ENCODE results near the gene GRK2. TPM values are rescaled to one million over a fixed set of nuclear protein-coding genes. Genes with fewer than 3 reads are reported as not detected.
"Not testable (repeated sequence)": the region's sequence is repeated elsewhere in the genome, so short reads cannot be mapped to it uniquely, and the experiment has no call there.

GRK2 gene
- total RNA-seq, 1 experiment from 2014 or later: 56.3 TPM

- Histone ChIP-seq H3K9ac (ENCODE audit: extremely low read depth, insufficient read length, low read length) (no peak overlapping the region), H3K14ac (ENCODE audit: insufficient read depth, low read length) (no peak overlapping the region), H2BK5ac (ENCODE audit: insufficient read length, low read length) (no peak overlapping the region), H3K4me1 (ENCODE audit: insufficient read depth, low read length) (peaks cover under 1% of the 10 kb centered on the region; the same call in 1 of the 2 replicates), H4K5ac (ENCODE audit: insufficient read length, low read depth, low read length) (no peak overlapping the region), H3K9me3 (ENCODE audit: control insufficient read depth, low read depth, low read length) (no peaks in the 10 kb centered on the region), H4K20me1 (ENCODE audit: control insufficient read depth, insufficient read depth, insufficient read length) (no peaks in the 10 kb centered on the region), H3K79me2 (ENCODE audit: insufficient read depth, low read length) (no peaks in the 10 kb centered on the region), H3K56ac (ENCODE audit: insufficient read length, low read depth, low read length) (no peak overlapping the region), H2BK20ac (ENCODE audit: low read depth, low read length, poor library complexity, severe bottlenecking) (no peak overlapping the region), H3T11ph (ENCODE audit: low read length) (no peak overlapping the region), H4K91ac (ENCODE audit: insufficient read length, low read depth, low read length) (no peak overlapping the region), H4K8ac (replicated peaks; ENCODE audit: insufficient read length, low read depth, low read length) (no peak overlapping the region), H3K27ac (ENCODE audit: insufficient read length, low read depth, low read length) (no peak overlapping the region), H3K18ac (ENCODE audit: insufficient read length, low read depth, low read length) (no peak overlapping the region), H2BK15ac (ENCODE audit: low read depth, low read length) (no peak overlapping the region), H3K79me1 (ENCODE audit: insufficient read depth, low read depth, low read length, poor library complexity, severe bottlenecking) (no peaks in the 10 kb centered on the region), H3K27me3 (ENCODE audit: insufficient read depth, low read length) (no peaks in the 10 kb centered on the region), H3K23ac (ENCODE audit: insufficient read length, low read depth, low read length) (no peak overlapping the region), H2AK5ac (ENCODE audit: insufficient read length, low read length) (no peak overlapping the region), H2BK120ac (ENCODE audit: low read depth, low read length, poor library complexity, severe bottlenecking) (no peak overlapping the region), H2AFZ (ENCODE audit: low read length) (no peak overlapping the region), H3K4ac (ENCODE audit: low read depth, low read length) (no peak overlapping the region), H3K4me2 (ENCODE audit: insufficient read depth, insufficient read length, low read length) (no peak overlapping the region), H2BK12ac (ENCODE audit: insufficient read length, low read depth, low read length) (no peak overlapping the region), H3K23me2 (ENCODE audit: insufficient read length, low read depth, low read length, poor library complexity, severe bottlenecking) (no peaks in the 10 kb centered on the region)
- Mint-ChIP-seq H3K9me3 (no peaks in the 10 kb centered on the region), H3K27me3 (ENCODE audit: low read depth) (no peaks in the 10 kb centered on the region), H3K4me3 (no peak overlapping the region), H3K36me3 (ENCODE audit: insufficient read depth in 1 of 3, low read depth in 3 of 3) (peaks cover 10 to 51% (median 28%) of the 10 kb centered on the region in 3 experiments; a peak in 6 of 7 replicates), H3K4me1 (peaks cover 6 to 7% of the 10 kb centered on the region in 2 experiments), H3K27ac (peak overlapping the region in 2 of 3 experiments; percentile 15 to 64; a peak in 2 of 7 replicates)
- DNase-seq: no peak
- no peak for TF ChIP-seq CTCF (conservative IDR thresholded peaks at IDR 0.05)
- no CpG with 5 or more reads among the region's 7 CpGs for WGBS (ENCODE audit: extremely low coverage, insufficient read length, low lambda C conversion rate)
Observed at GRCh38 chr11:67233584-67234190, 32.6 kb upstream of the GRK2 start.

- not testable (repeated sequence) for H3K4me2 ChIP-seq (ENCODE audit: insufficient read depth, insufficient read length, low read length); H4K91ac ChIP-seq (ENCODE audit: insufficient read length, low read depth, low read length); H3K4me1 ChIP-seq (ENCODE audit: insufficient read depth, low read length); H4K5ac ChIP-seq (ENCODE audit: insufficient read length, low read depth, low read length); H3K9me3 ChIP-seq (ENCODE audit: control insufficient read depth, low read depth, low read length); H3K4ac ChIP-seq (ENCODE audit: low read depth, low read length); H3K4me3 Mint-ChIP-seq; H2BK15ac ChIP-seq (ENCODE audit: low read depth, low read length); H2AFZ ChIP-seq (ENCODE audit: low read length); H3K9me3 Mint-ChIP-seq; H4K8ac ChIP-seq (replicated peaks; ENCODE audit: insufficient read length, low read depth, low read length); H3K79me2 ChIP-seq (ENCODE audit: insufficient read depth, low read length); H3K27me3 ChIP-seq (ENCODE audit: insufficient read depth, low read length); H3K79me1 ChIP-seq (ENCODE audit: insufficient read depth, low read depth, low read length, poor library complexity, severe bottlenecking); H2BK120ac ChIP-seq (ENCODE audit: low read depth, low read length, poor library complexity, severe bottlenecking); H3K56ac ChIP-seq (ENCODE audit: insufficient read length, low read depth, low read length); H3K27me3 Mint-ChIP-seq (ENCODE audit: low read depth); H2AK5ac ChIP-seq (ENCODE audit: insufficient read length, low read length); DNase-seq; H2BK5ac ChIP-seq (ENCODE audit: insufficient read length, low read length); H3K18ac ChIP-seq (ENCODE audit: insufficient read length, low read depth, low read length); H2BK12ac ChIP-seq (ENCODE audit: insufficient read length, low read depth, low read length); H2BK20ac ChIP-seq (ENCODE audit: low read depth, low read length, poor library complexity, severe bottlenecking); H3K9ac ChIP-seq (ENCODE audit: extremely low read depth, insufficient read length, low read length); H3K14ac ChIP-seq (ENCODE audit: insufficient read depth, low read length); H3K23me2 ChIP-seq (ENCODE audit: insufficient read length, low read depth, low read length, poor library complexity, severe bottlenecking); H3K27ac ChIP-seq (ENCODE audit: insufficient read length, low read depth, low read length); H3T11ph ChIP-seq (ENCODE audit: low read length); H3K23ac ChIP-seq (ENCODE audit: insufficient read length, low read depth, low read length); H4K20me1 ChIP-seq (ENCODE audit: control insufficient read depth, insufficient read depth, insufficient read length)
- WGBS (ENCODE audit: extremely low coverage, insufficient read length, low lambda C conversion rate): no CpG with 5 or more reads among the region's 8 CpGs
- peaks cover 15 to 16% of the 10 kb centered on the region in 2 experiments for H3K4me1 Mint-ChIP-seq
- peaks cover 5 to 44% (median 20%) of the 10 kb centered on the region in 3 experiments; a peak in 6 of 7 replicates for H3K36me3 Mint-ChIP-seq (ENCODE audit: insufficient read depth in 1 of 3, low read depth in 3 of 3)
- peak overlapping the region in 1 of 3 experiments; percentile 38; a peak in 1 of 7 replicates for H3K27ac Mint-ChIP-seq
Observed at GRCh38 chr11:67234571-67234970, 31.7 kb upstream of the GRK2 start.

All from H9 (cell line).